Measurements from ENCODE around the gene SCRT2.

SCRT2 gene

GRCh38 chr20:658731-659291, 16.8 kb downstream of the SCRT2 start:
- TF ChIP-seq CTCF (IDR thresholded peaks at IDR 0.05; ENCODE audit: borderline replicate concordance, insufficient read depth, low read depth, low read length): no peak
- H3K4me3 ChIP-seq (ENCODE audit: low read depth, low read length): no peak overlapping the region

DNA sequence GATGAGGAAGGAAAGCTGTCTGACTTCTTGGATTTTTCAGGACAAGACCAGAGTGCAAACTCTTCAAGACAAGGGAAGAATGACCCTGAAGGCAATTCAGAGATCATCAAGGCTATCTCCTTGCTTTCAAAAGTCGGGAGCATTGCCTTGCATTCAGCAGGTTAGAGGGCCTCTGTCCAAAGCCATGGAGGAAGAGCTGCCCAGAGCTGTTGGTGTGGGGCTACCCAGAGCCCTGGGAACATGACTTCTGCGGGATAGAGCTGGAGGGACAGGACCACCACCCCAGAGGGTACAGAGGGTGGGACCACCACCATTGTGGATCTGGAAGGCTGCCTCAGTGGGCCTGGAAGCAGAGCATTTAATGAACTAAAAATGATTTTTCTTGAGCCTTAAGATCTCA, 17.4 kb downstream of the SCRT2 start:
- no peak for TF ChIP-seq CTCF (IDR thresholded peaks at IDR 0.05; ENCODE audit: borderline replicate concordance, insufficient read depth, low read depth, low read length)
- no peak overlapping the region for H3K4me3 ChIP-seq (ENCODE audit: low read depth, low read length)

- no peak for TF ChIP-seq CTCF (IDR thresholded peaks at IDR 0.05; ENCODE audit: borderline replicate concordance, insufficient read depth, low read depth, low read length)
- H3K4me3 ChIP-seq (ENCODE audit: low read depth, low read length): no peak overlapping the region
These were observed 19.6 kb downstream of the SCRT2 start for GRCh38 chr20:655726-656624.

GRCh38 chr20:654417-654750, 21.2 kb downstream of the SCRT2 start:
- TF ChIP-seq CTCF (IDR thresholded peaks at IDR 0.05; ENCODE audit: borderline replicate concordance, insufficient read depth, low read depth, low read length): no peak
- H3K4me3 ChIP-seq (ENCODE audit: low read depth, low read length): no peak overlapping the region

DNA sequence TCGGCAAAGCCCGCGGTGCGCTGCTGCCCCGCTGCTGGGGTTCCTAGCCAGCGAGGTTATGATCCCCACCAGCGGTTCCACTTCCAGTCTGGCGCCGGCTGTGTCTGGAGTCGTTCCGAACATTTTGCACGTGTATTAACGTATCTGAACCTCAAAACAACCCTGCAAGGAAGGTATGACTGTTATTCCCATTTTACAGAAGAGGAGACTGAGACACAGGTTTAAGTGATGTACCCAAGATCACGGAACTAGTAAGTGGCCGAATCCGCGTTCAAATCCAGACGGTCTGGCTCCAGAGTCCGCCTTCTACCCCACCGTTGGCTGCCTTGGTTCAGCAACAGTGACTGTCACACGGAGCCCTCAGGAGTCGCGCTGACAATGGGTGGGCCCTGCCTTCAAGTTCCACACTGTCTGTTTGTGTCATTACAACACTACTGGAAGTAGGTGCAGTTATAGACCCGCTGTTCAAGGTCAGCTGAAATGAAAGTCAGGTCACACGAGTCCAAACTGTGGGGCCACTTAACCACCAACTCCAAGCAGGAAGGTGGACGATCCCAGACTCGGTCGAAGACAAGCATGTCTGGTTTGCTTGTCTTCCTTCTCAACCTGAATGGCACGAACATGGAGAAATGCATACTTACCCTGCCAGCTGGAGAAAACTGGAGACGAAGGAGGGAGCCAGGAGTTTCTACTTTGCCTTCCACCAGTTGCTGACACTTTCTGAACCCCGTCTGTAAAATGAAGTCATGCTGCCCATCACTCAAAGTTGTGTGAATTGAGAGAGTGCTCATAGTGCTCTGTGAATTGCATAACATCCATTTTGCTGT, 21.8 kb downstream of the SCRT2 start:
- H3K4me3 ChIP-seq (ENCODE audit: low read depth, low read length): peak overlapping the region; percentile 64
- TF ChIP-seq CTCF (IDR thresholded peaks at IDR 0.05; ENCODE audit: borderline replicate concordance, insufficient read depth, low read depth, low read length): no peak

DNA sequence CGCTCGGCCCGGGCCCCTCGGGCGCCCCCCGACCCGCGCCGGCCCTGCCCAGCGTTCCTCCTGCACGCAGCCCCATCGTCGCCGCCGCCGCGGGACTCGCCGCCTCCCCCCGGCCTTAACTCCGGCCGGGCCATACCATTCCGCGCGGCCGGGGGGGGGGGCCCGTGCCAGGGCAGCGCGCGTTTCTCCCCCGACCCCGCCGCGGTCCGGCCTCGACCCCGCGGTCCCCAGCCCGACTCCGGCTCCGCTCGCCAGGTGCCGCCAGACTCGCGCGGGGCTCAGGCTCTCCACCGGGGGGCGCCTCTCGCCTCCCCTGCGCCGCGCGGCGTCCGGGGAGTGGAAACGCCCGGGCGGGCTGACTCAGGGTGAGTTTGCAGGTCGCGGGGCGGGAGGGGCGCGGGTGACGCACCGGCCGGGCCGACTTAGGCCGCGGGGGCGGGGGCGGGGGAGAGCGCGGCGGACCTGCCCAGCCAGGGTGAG, 22.5 kb downstream of the SCRT2 start, which contains the start of gene SRXN1:
Gene SRXN1 (minus strand): TSS at position 91 of the 480 bp plus-strand sequence. CDS start 15 bp downstream, at position 76.
- TF ChIP-seq CTCF (IDR thresholded peaks at IDR 0.05; ENCODE audit: borderline replicate concordance, insufficient read depth, low read depth, low read length): peak; percentile 75
- peak within 1 kb of the TSS; percentile 64 for H3K4me3 ChIP-seq (ENCODE audit: low read depth, low read length)

All from GM12875 (cell line).